GM12878 (cell line): Measurements from ENCODE around the gene SLC2A9.

Source experiments
- MTA2 ChIP-seq: fragments of 450-650 bp; IDR thresholded peaks from 2 replicates; pipeline ENCODE4 v1.6.1; 2016; ENCODE audit warnings: low read depth, mild to moderate bottlenecking, moderate library complexity
- POLR2A ChIP-seq: IDR thresholded peaks from 2 replicates; pipeline ENCODE4 v1.6.1; 2011; ENCODE audit warnings: low read depth, mild to moderate bottlenecking, low read length
- POLR2AphosphoS5 ChIP-seq: IDR thresholded peaks from 2 replicates; pipeline ENCODE4 v1.6.1; 2011; ENCODE audit warnings: mild to moderate bottlenecking, low read length, inconsistent platforms
- USF2 ChIP-seq: IDR thresholded peaks from 2 replicates; pipeline ENCODE4 v1.6.1; 2011; ENCODE audit warnings: low read depth, low read length, improper control_type of control experiment, borderline replicate concordance
- ZNF274 ChIP-seq: IDR thresholded peaks from one replicate; pipeline ENCODE4 v1.8.0; 2011; ENCODE audit not compliant: insufficient read length, insufficient read depth

DNA sequence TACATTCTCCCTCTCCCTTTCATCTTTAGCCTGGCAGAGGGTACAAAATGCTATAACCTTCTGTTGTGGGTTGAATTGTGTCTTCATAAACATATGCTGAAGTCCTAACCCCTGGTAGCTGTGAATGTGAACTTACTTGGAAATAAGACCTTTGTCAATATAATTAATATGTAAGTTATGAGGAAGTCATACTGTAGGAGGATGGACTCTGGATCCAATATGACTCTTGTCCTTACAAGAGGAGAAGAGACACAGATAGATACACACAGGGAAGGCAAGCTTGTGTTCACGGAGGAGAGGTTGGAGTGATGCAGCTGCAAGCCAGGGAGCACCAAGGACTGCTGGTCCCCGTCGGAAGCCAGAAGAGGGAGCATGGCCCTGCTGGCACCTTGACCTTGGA, 94.7 kb downstream of the SLC2A9 start:
- TF ChIP-seq POLR2AphosphoS5, result no peak
- TF ChIP-seq MTA2, result no peak
- TF ChIP-seq POLR2A, result no peak
- TF ChIP-seq USF2, result no peak
- TF ChIP-seq ZNF274, result no peak
